Activated CD4-positive, alpha-beta T cell treated with anti-CD3 and anti-CD28 coated beads, Interleukin-2, amount 10 ng/mL, durations not matched to agents 24 days and 14 days (primary cell): ENCODE measurements around the gene TULP4. TPM values are rescaled to one million over a fixed set of nuclear protein-coding genes. Genes with fewer than 3 reads are reported as not detected.
A peak's percentile ranks its signal among the peaks of the same experiment; 100 is the strongest.
"Not testable (repeated sequence)": the region's sequence is repeated elsewhere in the genome, so short reads cannot be mapped to it uniquely, and the experiment has no call there.

Experiments
- DNase-seq: peaks from one replicate; pipeline ENCODE4 v3.0.0; 2022
- H3K27ac Mint-ChIP-seq: one replicate; pipeline ENCODE4 v1.8.0; 2022; ENCODE audit warnings: mild to moderate bottlenecking, mixed read lengths
- H3K27me3 Mint-ChIP-seq: one replicate; pipeline ENCODE4 v1.8.0; 2022; ENCODE audit warnings: mixed read lengths
- H3K36me3 Mint-ChIP-seq: one replicate; pipeline ENCODE4 v1.8.0; 2022; ENCODE audit warnings: low read depth, mild to moderate bottlenecking, mixed read lengths
- H3K4me1 Mint-ChIP-seq: one replicate; pipeline ENCODE4 v1.8.0; 2021; ENCODE audit warnings: mixed read lengths
- H3K4me3 Mint-ChIP-seq: one replicate; pipeline ENCODE4 v1.8.0; 2022; ENCODE audit warnings: mild to moderate bottlenecking, moderate library complexity, mixed read lengths
- H3K9me3 Mint-ChIP-seq: one replicate; pipeline ENCODE4 v1.8.0; 2021; ENCODE audit warnings: mixed read lengths
- intact Hi-C: fragments of 100-400 bp; cut with micrococcal nuclease; formaldehyde crosslinking; loops from one replicate; pipeline ENCODE4 v1.15.1; 2023
- total RNA-seq: library from RNA; stranded (reverse); gene quantifications from 2 replicates; pipeline ENCODE4 v1.2.3, GENCODE V29; 2022

TULP4 gene
- total RNA-seq, 1 donor from 2014 or later = 23.9 TPM

DNA sequence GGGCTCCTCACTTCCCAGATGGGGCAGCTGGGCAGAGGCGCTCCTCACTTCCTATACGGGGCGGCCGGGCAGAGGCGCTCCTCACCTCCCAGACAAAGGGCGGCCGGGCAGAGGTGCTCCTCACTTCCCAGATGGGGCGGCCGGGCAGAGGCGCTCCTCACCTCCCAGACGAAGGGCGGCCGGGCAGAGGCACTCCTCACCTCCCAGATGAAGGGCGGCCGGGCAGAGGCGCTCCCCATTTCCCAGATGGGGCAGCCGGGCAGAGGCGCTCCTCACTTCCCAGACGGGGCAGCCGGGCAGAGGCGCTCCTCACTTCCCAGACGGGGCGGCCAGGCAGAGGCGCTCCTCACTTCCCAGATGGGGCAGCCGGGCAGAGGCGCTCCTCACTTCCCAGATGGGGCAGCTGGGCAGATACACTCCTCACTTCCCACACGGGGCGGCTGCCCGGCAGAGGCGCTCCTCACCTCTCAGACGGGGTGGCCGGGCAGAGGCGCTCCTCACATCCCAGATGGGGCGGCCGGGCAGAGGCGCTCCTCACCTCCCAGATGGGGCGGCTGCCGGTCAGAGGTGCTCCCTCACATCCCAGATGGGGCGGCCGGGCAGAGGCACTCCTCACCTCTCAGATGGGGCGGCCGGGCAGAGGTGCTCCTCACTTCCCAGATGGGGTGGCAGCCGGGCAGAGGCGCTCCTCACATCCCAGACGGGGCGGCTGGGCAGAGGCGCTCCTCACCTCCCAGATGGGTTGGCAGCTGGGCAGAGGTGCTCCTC, 36.7 kb downstream of the TULP4 start:
- H3K4me1 Mint-ChIP-seq, H3K4me3 Mint-ChIP-seq, H3K27me3 Mint-ChIP-seq, H3K9me3 Mint-ChIP-seq, H3K36me3 Mint-ChIP-seq, DNase-seq, H3K27ac Mint-ChIP-seq, intact Hi-C loops: not testable (repeated sequence)

DNA sequence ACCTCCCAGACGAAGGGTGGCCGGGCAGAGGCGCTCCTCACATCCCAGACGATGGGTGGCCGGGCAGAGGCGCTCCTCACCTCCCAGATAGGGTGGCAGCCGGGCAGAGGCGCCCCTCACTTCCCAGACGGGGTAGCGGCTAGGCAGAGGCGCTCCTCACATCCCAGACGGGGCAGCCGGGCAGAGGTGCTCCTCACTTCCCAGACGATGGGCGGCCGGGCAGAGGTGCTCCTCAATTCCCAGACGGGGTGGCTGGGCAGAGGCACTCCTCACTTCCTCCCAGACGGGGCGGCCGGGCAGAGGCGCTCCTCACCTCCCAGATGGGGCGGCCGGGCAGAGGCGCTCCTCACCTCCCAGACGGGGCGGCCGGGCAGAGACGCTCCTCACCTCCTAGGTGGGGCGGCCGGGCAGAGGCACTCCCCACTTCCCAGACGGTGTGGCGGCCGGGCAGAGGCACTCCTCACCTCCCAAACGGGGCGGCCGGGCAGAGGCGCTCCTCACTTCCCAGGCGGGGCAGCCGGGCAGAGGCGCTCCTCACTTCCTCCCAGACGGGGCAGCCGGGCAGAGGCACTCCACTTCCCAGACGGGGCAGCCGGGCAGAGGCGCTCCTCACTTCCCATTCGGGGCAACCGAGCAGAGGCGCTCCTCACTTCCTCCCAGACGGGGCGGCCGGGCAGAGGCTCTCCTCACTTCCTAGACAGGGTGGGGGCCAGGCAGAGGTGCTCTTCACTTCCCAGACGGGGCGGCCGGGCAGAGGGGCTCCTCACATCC, 37.4 kb downstream of the TULP4 start:
- H3K4me1 Mint-ChIP-seq, H3K27me3 Mint-ChIP-seq, DNase-seq, H3K27ac Mint-ChIP-seq, H3K4me3 Mint-ChIP-seq, H3K9me3 Mint-ChIP-seq, H3K36me3 Mint-ChIP-seq: not testable (repeated sequence)
- intact Hi-C loops = loop anchor here (10.0 kb wide), 1 partner anchor 165 kb away; no protein-coding TSS in a partner anchor

DNA sequence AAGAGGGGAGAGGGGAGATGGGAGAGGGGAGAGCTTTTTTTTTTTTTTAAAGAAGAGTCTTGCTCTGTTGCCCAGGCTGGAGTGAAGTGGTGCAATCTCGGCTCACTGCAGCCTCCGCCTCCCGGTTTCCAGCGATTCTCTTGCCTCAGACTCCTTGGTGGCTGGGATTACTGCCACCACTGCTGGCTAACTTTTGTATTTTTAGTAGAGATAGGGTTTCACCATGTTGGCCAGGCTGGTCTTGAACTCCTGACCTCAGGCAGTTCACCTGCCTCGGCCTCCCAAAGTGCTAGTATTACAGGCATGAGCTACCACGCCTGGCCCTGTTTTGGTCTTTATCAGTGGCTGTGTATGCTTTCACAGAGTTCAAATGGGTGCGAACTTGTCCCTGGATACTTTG, 38.5 kb downstream of the TULP4 start:
- not testable (repeated sequence) for H3K9me3 Mint-ChIP-seq, H3K27ac Mint-ChIP-seq, H3K27me3 Mint-ChIP-seq, H3K36me3 Mint-ChIP-seq, DNase-seq, H3K4me3 Mint-ChIP-seq, H3K4me1 Mint-ChIP-seq
- intact Hi-C loops = loop anchor here (10.0 kb wide), 1 partner anchor 164 kb away; no protein-coding TSS in a partner anchor

DNA sequence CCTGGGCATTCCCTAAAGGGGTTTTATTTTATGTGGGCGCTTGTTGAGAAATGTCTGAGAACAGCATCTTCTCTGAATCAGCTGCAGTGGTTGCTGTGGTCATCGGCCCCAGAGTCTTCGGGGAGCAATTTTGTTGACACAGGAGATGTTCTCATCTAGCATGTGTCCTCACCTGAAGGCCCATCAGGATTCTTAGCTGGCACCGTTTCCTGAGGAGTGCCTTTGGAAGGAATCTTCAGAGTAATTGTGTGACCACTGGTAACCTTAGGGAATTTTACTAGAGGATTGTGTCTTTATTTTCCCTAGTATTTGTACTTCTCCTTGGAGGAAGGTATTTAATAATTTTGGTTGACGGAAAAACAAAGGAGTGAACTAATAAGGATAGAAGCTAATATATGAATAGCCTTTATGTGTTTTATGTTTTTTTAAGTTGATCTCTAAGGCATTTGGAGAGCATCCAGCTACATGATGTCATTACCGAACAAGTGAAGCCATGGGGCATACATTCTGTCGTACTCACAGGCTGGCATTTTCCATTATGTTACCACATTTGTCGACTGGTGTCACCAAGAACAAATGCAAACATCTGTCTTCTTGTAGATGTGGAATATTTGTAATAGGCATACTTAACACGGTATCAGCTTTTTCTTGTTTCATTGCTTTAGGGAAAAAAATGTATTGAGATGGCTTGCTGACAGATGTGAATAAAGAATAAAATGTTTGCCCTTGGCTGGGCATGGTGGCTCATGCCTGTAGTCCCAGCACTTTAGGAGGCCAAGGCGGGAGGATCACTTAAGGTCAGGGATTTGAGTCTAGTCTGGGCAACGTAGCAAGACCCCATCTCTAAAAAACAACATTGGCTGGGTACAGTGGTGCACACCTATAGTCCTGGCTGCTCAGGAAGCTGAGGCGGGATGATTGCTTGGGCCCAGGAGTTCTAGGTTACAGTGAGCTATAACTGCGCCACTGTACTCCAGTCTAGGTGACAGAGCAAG, 41.9 kb downstream of the TULP4 start:
- peaks cover 26% of the 10 kb centered on the region for H3K4me1 Mint-ChIP-seq
- H3K4me3 Mint-ChIP-seq = no peak overlapping the region
- no peaks in the 10 kb centered on the region for H3K27me3 Mint-ChIP-seq
- H3K9me3 Mint-ChIP-seq = no peaks in the 10 kb centered on the region
- H3K36me3 Mint-ChIP-seq = no peaks in the 10 kb centered on the region
- intact Hi-C loops = loop anchor here (10.0 kb wide), 1 partner anchor 161 kb away; no protein-coding TSS in a partner anchor
- no peak for DNase-seq
- no peak overlapping the region for H3K27ac Mint-ChIP-seq

DNA sequence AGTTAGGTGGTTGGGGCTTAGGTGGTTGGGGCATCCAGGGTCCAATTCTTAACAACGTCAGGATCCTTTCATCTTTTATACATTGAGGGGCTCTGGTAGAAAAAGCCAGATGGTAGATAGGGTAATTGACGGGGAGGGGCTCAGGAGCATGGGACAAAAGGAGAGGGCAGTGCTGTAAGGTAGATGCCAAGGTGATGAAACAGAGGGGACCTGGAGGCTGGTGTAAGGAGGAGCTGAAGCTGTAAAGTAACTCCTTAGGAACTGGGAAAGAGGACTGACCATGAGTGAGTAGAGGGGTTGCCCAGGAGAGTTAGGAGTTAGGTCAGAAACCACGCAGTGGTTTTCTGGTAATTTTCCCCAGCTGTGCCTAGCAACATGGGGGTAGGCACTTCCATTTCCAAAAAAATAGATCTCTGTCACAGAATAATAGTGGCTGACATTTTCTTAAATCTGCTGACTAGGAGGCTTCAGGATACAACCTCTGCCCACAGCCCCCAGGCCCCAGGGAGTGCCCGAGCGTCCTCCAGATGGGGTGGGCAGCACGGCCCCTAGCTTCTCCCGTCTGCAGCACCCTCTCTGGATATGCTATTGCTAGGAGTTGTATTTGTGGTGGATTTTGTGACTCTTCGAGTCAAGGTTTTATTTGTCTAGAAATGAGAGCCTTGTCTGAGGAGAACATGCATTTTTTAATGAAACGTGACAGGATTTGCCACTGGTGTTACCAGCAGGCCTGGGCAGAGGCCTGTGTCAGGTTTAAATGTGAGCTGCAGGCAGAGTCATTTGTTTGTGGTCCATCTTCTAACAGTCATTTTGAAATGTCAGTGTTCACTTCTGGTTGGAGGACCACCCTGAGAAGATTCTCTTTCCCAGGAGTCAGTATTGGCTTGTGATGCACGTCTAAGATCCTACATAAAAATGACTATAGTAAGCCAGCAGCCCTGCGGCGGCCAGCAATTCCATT, 44.6 kb downstream of the TULP4 start:
- intact Hi-C loops = loop anchor here (10.0 kb wide), 1 partner anchor 158 kb away; no protein-coding TSS in a partner anchor
- H3K9me3 Mint-ChIP-seq = no peaks in the 10 kb centered on the region
- no peak overlapping the region for H3K27ac Mint-ChIP-seq
- no peak for DNase-seq
- peaks cover 27% of the 10 kb centered on the region for H3K4me1 Mint-ChIP-seq
- H3K27me3 Mint-ChIP-seq = no peaks in the 10 kb centered on the region
- H3K4me3 Mint-ChIP-seq = no peak overlapping the region
- H3K36me3 Mint-ChIP-seq = no peaks in the 10 kb centered on the region

DNA sequence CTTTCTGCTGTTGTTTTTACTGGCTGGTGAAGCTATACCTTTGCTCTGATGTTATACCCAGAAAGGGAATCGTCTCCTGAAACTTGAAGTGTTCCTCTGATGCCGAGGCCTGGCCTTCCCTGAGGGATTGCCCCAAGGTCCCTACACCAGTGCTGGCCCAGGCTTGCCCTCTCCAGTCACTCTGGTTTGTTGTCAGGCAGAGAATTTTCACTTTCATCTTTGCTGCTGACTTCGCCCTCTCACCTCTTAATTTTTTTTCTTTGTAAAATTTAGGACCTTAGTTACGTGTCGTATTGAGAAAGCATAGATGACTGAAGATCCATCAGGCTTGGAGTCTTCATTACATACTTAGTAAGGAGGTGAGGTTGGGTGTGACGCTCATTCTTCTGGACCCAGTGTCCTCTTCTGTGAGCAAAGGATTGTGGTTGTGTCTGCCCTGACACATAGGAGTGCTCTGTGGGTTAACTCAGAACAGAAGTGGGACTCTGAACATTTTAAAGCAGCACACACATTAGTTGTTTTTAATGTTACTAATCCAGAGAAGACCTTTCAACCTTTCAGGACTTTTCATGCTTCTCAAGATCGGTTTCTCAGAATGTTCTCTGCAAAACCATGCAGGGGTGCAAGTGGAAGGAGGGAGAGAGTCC, 45.4 kb downstream of the TULP4 start:
- intact Hi-C loops = loop anchor here (10.0 kb wide), 1 partner anchor 157 kb away; no protein-coding TSS in a partner anchor
- Mint-ChIP-seq H3K9me3 (no peaks in the 10 kb centered on the region), H3K4me1 (peaks cover 27% of the 10 kb centered on the region), H3K4me3 (no peak overlapping the region), H3K36me3 (no peaks in the 10 kb centered on the region), H3K27ac (peak overlapping the region; percentile 2), H3K27me3 (no peaks in the 10 kb centered on the region)
- DNase-seq = peak; percentile 61

DNA sequence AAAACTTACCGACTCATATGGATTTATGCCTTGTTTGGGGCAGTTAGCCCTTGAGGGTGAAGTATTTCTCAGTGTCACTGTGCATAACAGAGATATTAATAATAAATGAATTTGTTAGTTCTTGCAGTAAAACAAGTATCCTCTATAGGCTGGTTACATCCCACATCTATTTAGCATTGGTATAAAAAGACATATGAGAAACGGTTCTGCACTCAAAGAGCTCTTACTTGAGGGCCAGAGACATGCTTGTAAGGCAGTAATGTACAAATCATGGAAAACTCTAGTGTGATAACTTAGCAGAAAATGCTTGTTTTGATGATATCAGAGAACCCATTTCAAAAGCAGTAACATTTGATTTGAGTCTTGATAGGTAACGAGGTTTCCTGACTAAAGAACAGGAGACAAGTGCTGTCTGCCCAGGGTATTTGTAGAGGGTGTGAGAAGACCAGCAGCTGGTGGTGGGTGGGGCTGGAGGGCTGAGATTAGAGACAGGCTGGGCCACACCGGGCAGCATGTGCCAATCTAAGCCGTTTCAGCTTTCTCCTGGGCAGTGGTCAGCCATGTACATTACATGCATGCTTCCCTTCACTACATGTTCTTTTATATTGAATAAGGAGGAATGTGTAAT, 46.3 kb downstream of the TULP4 start:
- Mint-ChIP-seq H3K9me3 (no peaks in the 10 kb centered on the region), H3K4me1 (peaks cover 27% of the 10 kb centered on the region), H3K36me3 (no peaks in the 10 kb centered on the region), H3K27ac (no peak overlapping the region), H3K27me3 (no peaks in the 10 kb centered on the region), H3K4me3 (no peak overlapping the region)
- intact Hi-C loops = loop anchor here (10.0 kb wide), 1 partner anchor 156 kb away; no protein-coding TSS in a partner anchor
- no peak for DNase-seq

DNA sequence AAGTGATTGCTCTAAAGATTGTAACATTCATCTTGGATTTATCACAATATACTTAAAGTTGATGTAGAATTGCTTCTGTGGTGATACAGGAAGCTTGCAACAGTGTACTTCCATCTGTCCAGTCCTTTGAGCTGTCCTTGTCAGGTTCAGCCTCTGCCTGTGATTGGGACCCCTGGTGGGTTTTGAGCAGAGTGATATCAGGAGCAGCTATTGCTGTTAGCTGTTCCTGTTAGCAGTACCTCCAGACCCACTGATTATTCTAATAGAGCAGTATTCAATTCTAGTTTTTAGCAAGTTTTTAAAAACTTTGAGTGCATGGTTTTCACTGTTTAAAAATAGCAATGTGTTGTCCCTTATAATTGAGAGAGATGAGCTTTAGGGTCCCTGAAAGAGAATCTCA, 48.8 kb downstream of the TULP4 start:
- no peak overlapping the region for H3K4me3 Mint-ChIP-seq
- peaks cover 25% of the 10 kb centered on the region for H3K4me1 Mint-ChIP-seq
- no peak overlapping the region for H3K27ac Mint-ChIP-seq
- no peak for DNase-seq
- peaks cover 2% of the 10 kb centered on the region for H3K27me3 Mint-ChIP-seq
- no peaks in the 10 kb centered on the region for H3K36me3 Mint-ChIP-seq
- H3K9me3 Mint-ChIP-seq = no peaks in the 10 kb centered on the region
- intact Hi-C loops = no loop called here

DNA sequence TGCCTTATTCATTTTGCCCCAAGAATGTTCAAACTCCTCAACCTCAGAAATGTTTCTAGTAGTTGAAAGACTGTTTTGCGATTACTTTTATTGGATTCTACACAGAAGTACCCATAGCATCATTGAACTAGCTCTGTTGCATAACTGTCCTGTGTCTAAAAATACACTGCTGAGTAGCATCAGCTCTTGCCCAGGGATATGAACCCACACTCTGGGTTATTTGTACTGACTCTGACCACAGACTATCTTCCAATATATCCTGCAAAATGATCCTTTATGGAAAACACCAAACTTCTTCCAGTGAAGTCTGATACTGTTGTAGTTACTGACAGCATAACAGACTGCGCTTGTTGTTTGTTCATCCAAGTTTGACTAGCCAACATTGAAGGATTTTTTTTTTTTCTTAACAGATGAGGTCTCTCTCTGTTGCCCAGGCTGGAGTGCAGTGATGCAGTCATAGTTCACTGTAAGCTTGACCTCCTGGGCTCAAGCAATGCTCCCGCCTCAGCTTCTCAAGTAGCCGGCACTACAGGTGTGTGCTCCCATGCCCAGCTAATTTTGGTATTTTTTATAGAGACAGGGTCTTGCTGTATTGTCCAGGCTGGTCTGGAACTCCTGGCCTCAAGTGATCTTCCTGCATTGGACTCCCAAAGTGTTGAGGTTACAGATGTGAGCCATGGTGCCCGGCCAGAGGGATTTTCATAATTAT, 49.9 kb downstream of the TULP4 start:
- Mint-ChIP-seq H3K27ac (no peak overlapping the region), H3K4me3 (no peak overlapping the region), H3K27me3 (peaks cover 2% of the 10 kb centered on the region), H3K36me3 (no peaks in the 10 kb centered on the region), H3K9me3 (no peaks in the 10 kb centered on the region), H3K4me1 (peaks cover 19% of the 10 kb centered on the region)
- intact Hi-C loops = no loop called here
- DNase-seq = no peak

DNA sequence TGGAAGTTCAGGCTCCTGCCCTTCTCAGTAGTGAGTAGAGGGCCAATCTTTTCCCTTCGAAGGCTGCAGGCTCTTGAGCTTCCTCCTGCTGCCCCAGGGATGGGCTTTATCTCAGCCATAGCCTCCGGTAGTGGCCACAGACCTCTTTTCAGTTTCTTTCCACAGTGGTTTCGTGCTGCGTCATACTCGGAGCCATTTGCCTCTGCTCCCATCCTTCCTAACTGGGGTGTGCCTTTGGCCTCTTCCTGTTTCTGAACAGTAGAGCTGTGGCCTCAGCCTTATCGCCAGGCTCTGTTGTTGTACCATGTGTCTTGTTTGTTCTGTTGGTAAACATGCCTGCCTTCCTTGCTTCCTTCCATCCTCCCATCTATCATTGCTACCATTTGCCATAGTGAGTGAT, 54.1 kb downstream of the TULP4 start:
- Mint-ChIP-seq H3K27ac (no peak overlapping the region), H3K36me3 (no peaks in the 10 kb centered on the region)

DNA sequence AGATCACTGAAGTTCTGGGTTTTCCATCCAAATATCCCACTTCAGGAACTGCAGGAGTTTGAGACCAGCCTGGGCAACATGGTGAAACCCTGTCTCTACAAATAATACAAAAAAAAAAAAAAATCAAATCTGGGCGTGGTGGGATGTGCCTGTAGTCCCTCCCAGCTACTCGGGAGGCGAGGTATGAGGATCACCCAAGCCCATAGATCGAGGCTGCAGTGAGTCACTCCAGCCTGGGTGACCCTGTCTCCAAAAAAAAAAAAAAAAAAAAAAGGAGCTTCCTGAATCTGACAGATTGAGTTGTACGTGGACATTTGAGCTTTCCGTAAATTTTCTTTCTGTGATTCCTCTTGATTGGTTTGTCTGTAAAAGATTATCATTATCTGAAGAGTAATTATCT, 55.6 kb downstream of the TULP4 start:
- no peak overlapping the region for H3K27ac Mint-ChIP-seq
- no peak overlapping the region for H3K4me3 Mint-ChIP-seq
- intact Hi-C loops = no loop called here
- H3K4me1 Mint-ChIP-seq = no peaks in the 10 kb centered on the region
- H3K36me3 Mint-ChIP-seq = no peaks in the 10 kb centered on the region
- no peaks in the 10 kb centered on the region for H3K9me3 Mint-ChIP-seq
- peaks cover 2% of the 10 kb centered on the region for H3K27me3 Mint-ChIP-seq
- no peak for DNase-seq

More for the DNA sequence above, 54.1 kb downstream of the TULP4 start:
- no peak for DNase-seq
- H3K4me1 Mint-ChIP-seq = no peaks in the 10 kb centered on the region
- no peaks in the 10 kb centered on the region for H3K9me3 Mint-ChIP-seq
- intact Hi-C loops = no loop called here
- H3K4me3 Mint-ChIP-seq = no peak overlapping the region
- peaks cover 2% of the 10 kb centered on the region for H3K27me3 Mint-ChIP-seq
